IMR-90 (cell line): ENCODE results near the gene PEA15. TPM values are rescaled to one million over a fixed set of nuclear protein-coding genes. Genes with fewer than 3 reads are reported as not detected.

ENCODE experiments used
- ATAC-seq: fragments of 200-7000 bp; cut with Tn5 transposase; 2 replicates; pipeline ENCODE4 v1.9.1; 2020; ENCODE audit warnings: low read depth, mild to moderate bottlenecking, moderate library complexity
- BruUV-seq: library from RNA; stranded (reverse); fragments of 400-500 nt; replicated peaks from 2 replicates; lab custom pipeline; 2021; lab: Mats Ljungman, UMichigan
- CTCF ChIA-PET: fragments of 300-600 bp; formaldehyde crosslinking; extraction: SDS; loops from one replicate; lab custom pipeline; 2021; ENCODE audit warnings: antibody characterized with exemption; lab: Yijun Ruan, JAX
- POLR2A ChIA-PET: fragments of 300-600 bp; sonication (Branson Sonifier 250); formaldehyde crosslinking; loops from one replicate; lab custom pipeline; 2022; ENCODE audit warnings: antibody characterized with exemption; ENCODE audit not compliant: unreplicated experiment; lab: Charles Lee
- DNase-seq: peaks from one replicate; pipeline ENCODE4 v3.0.0; 2013
- H2AFZ ChIP-seq: replicated peaks from 2 replicates; pipeline ENCODE3; 2013; ENCODE audit warnings: low read length, mild to moderate bottlenecking; ENCODE audit not compliant: poor library complexity
- H2AK5ac ChIP-seq: 2 replicates; pipeline ENCODE4 v1.6.1; 2013; ENCODE audit warnings: low read depth, low read length, inconsistent platforms
- H2AK9ac ChIP-seq: replicated peaks from 2 replicates; pipeline ENCODE3; 2013; ENCODE audit warnings: mild to moderate bottlenecking, low read depth, low read length, moderate library complexity; ENCODE audit not compliant: poor library complexity
- H2BK120ac ChIP-seq: 2 replicates; pipeline ENCODE4 v1.6.1; 2013; ENCODE audit warnings: low read depth, low read length, inconsistent platforms
- H2BK15ac ChIP-seq: 3 replicates; pipeline ENCODE4 v1.6.1; 2013; ENCODE audit warnings: low read depth, low read length, inconsistent platforms
- H2BK20ac ChIP-seq: 2 replicates; pipeline ENCODE4 v1.6.1; 2013; ENCODE audit warnings: low read depth, mild to moderate bottlenecking, inconsistent platforms, low read length, moderate library complexity
- H2BK5ac ChIP-seq: 2 replicates; pipeline ENCODE4 v1.6.1; 2013; ENCODE audit warnings: mild to moderate bottlenecking, low read depth, low read length, inconsistent platforms; ENCODE audit not compliant: poor library complexity, severe bottlenecking
- H3K14ac ChIP-seq: replicated peaks from 2 replicates; pipeline ENCODE4 v1.6.1; 2013; ENCODE audit warnings: low read depth, low read length, inconsistent platforms
- H3K18ac ChIP-seq: 2 replicates; pipeline ENCODE4 v1.6.1; 2013; ENCODE audit warnings: low read depth, low read length, control low read depth
- H3K23ac ChIP-seq: 2 replicates; pipeline ENCODE4 v1.6.1; 2013; ENCODE audit warnings: low read depth, low read length, inconsistent platforms
- H3K27ac ChIP-seq: 2 replicates; pipeline ENCODE4 v1.5.1; 2013; ENCODE audit warnings: mild to moderate bottlenecking, control low read depth, low read length; ENCODE audit not compliant: insufficient read depth
- H3K27me3 ChIP-seq: 2 replicates; pipeline ENCODE4 v1.6.1; 2013; ENCODE audit warnings: low read length; ENCODE audit not compliant: control insufficient read depth, insufficient read depth
- H3K36me3 ChIP-seq: 2 replicates; pipeline ENCODE4 v1.6.1; 2013; ENCODE audit warnings: low read length, mixed read lengths; ENCODE audit not compliant: control insufficient read depth, insufficient read depth
- H3K4ac ChIP-seq: 2 replicates; pipeline ENCODE4 v1.6.1; 2013; ENCODE audit warnings: low read depth, low read length, inconsistent platforms
- H3K4me1 ChIP-seq: 2 replicates; pipeline ENCODE4 v1.6.1; 2013; ENCODE audit warnings: low read length, mixed read lengths; ENCODE audit not compliant: control insufficient read depth, insufficient read depth
- H3K4me2 ChIP-seq: 2 replicates; pipeline ENCODE4 v1.6.1; 2013; ENCODE audit warnings: low read depth, mild to moderate bottlenecking, control low read depth, low read length, moderate library complexity
- H3K4me3 ChIP-seq: 2 replicates; pipeline ENCODE4 v1.5.1; 2013; ENCODE audit warnings: low read depth, mild to moderate bottlenecking, control low read depth, low read length, moderate library complexity; ENCODE audit not compliant: insufficient read depth
- H3K56ac ChIP-seq: 2 replicates; pipeline ENCODE4 v1.6.1; 2013; ENCODE audit warnings: low read length, inconsistent platforms; ENCODE audit not compliant: insufficient read depth; ENCODE audit errors: extremely low read depth
- H3K79me1 ChIP-seq, 2 experiments: 2 replicates each; pipeline ENCODE4 v1.6.1; 2013; ENCODE audit warnings: low read length in 2 of 2, inconsistent platforms in 1 of 2, low read depth in 1 of 2
- H3K9ac ChIP-seq: 2 replicates; pipeline ENCODE4 v1.6.1; 2013; ENCODE audit warnings: low read depth, low read length, control low read depth
- H3K9me1 ChIP-seq: 2 replicates; pipeline ENCODE4 v1.6.1; 2013; ENCODE audit warnings: low read length, inconsistent platforms; ENCODE audit not compliant: insufficient read depth
- H3K9me3 ChIP-seq: 2 replicates; pipeline ENCODE4 v1.6.1; 2013; ENCODE audit warnings: low read length; ENCODE audit not compliant: control insufficient read depth, insufficient read depth
- H4K20me1 ChIP-seq: 2 replicates; pipeline ENCODE4 v1.6.1; 2013; ENCODE audit warnings: low read length, inconsistent platforms; ENCODE audit not compliant: insufficient read depth
- H4K5ac ChIP-seq: 2 replicates; pipeline ENCODE4 v1.6.1; 2013; ENCODE audit warnings: mild to moderate bottlenecking, low read depth, low read length, control low read depth
- H4K8ac ChIP-seq, 2 experiments: 2 replicates each; pipeline ENCODE4 v1.6.1; 2013; ENCODE audit warnings: low read depth in 2 of 2, low read length in 2 of 2, control low read depth in 1 of 2, inconsistent platforms in 1 of 2
- H4K91ac ChIP-seq: 2 replicates; pipeline ENCODE4 v1.6.1; 2013; ENCODE audit warnings: low read depth, low read length, inconsistent platforms; ENCODE audit not compliant: insufficient read depth
- BHLHE40 ChIP-seq: fragments of 150-350 bp; IDR thresholded peaks from 2 replicates; pipeline ENCODE4 v1.6.1; 2016; ENCODE audit warnings: mild to moderate bottlenecking, low read depth, low read length
- CHD1 ChIP-seq: IDR thresholded peaks from 2 replicates; pipeline ENCODE4 v1.6.1; 2012; ENCODE audit warnings: low read depth, low read length, improper control_type of control experiment
- MAFK ChIP-seq: IDR thresholded peaks from 2 replicates; pipeline ENCODE4 v1.6.1; 2012; ENCODE audit warnings: low read depth, low read length, improper control_type of control experiment
- MAZ ChIP-seq: IDR thresholded peaks from 2 replicates; pipeline ENCODE4 v1.6.1; 2012; ENCODE audit warnings: low read depth, mild to moderate bottlenecking, low read length, improper control_type of control experiment, moderate library complexity, borderline replicate concordance
- RAD21 ChIP-seq: IDR thresholded peaks from 2 replicates; pipeline ENCODE4 v1.6.1; 2012; ENCODE audit warnings: low read length, improper control_type of control experiment
- RCOR1 ChIP-seq: IDR thresholded peaks from 2 replicates; pipeline ENCODE4 v1.6.1; 2012; ENCODE audit warnings: mild to moderate bottlenecking, low read length, improper control_type of control experiment; ENCODE audit not compliant: insufficient replicate concordance
- SMC3 ChIP-seq: fragments of 150-350 bp; IDR thresholded peaks from 2 replicates; pipeline ENCODE4 v1.6.1; 2016; ENCODE audit warnings: low read depth, mild to moderate bottlenecking, antibody characterized with exemption, low read length, moderate library complexity
- WGBS, 2 experiments: methylation state at CpG; one replicate each; pipeline versions ENCODE4 v1.1.5 to v1.1.7; 2013; ENCODE audit warnings: missing lambda C conversion rate in 2 of 2; ENCODE audit not compliant: insufficient read length in 1 of 2; ENCODE audit errors: extremely low coverage in 2 of 2; 5-methylcytosine and 5-hydroxymethylcytosine counted together
- dilution Hi-C: fragments of 300-500 bp; cut with HindIII; formaldehyde crosslinking; loops from one replicate; pipeline ENCODE4 v1.14.3; 2018; ENCODE audit warnings: low sequenced_read_pairs; ENCODE audit not compliant: unreplicated experiment
- in situ Hi-C: fragments of 300-500 bp; cut with MboI; formaldehyde crosslinking; loops from 3 replicates; pipeline ENCODE4 v1.14.3; 2019; ENCODE audit warnings: low sequenced_read_pairs, inconsistent platforms, mixed read lengths
- intact Hi-C: fragments of 100-400 bp; cut with micrococcal nuclease; formaldehyde crosslinking; loops from 2 replicates; pipeline ENCODE4 v1.10.0; 2022
- polyA plus RNA-seq, 3 experiments: library from polyadenylated mRNA; depleted of rRNA; stranded (reverse); fragments of >200 nt; gene quantifications; 2 replicates each; pipeline ENCODE4 v1.2.3, GENCODE V29; 2012; ENCODE audit warnings: low replicate concordance in 1 of 3
- total RNA-seq: library from RNA; depleted of rRNA; stranded (reverse); fragments of >200 nt; gene quantifications from 2 replicates; pipeline ENCODE4 v1.2.3, GENCODE V29; 2012
- TF ChIP-seq, protein P1 (sequence below): fragments of 150-350 bp; IDR thresholded peaks from 2 replicates; pipeline ENCODE4 v1.6.1; 2016; ENCODE audit warnings: low read depth, mild to moderate bottlenecking, low read length, moderate library complexity, borderline replicate concordance
- TF ChIP-seq, protein P2 (sequence below): fragments of 150-350 bp; IDR thresholded peaks from 2 replicates; pipeline ENCODE4 v1.6.1; 2017; ENCODE audit warnings: mild to moderate bottlenecking, antibody characterized with exemption, low read length, low read depth

Gene PEA15
- total and polyA plus RNA-seq, 2 of the 4 experiments (the other 2 are of a cell fraction): 296 to 754 TPM

DNA sequence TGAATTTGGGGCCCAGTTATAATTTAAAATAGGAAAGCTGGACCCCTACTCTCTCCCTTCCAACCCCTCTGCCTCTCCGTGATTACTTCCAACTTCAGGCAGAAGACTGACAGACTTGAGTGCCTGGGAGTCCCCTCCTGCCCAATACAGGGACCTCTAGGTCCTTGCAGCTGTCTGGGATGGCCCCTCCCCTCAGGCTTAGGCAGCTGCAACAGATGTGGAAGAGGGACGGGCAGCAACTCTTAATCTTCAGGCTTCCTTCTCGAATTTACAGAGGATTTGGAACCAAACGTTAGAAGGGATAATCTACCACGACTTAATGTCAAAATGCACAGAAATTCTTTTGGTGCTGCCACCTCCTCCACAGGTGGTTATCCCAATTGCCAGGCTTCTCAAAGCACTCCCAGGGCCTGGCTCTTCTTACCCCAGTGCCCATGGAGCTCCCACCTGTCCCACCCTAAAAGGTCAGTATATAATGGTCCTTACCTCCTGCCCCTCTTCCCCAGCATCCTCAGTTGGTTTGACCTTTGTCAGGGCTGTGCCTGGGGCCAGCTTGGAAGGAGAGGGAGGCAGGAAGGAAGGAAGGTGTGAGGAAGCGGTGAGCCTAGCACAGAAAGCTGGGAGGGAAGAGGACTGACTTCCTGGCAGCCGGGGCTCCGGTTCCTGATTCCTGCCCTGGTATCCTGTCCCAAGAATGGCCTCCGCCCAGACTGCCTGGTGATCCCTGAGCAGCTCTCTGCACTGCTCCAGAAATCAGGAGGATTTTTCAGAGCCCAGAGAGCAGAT lies 2.8 kb downstream of the PEA15 start:
- Histone ChIP-seq H3K4me3 (no peak overlapping the region), H3K23ac (peak overlapping the region; percentile 82), H2BK5ac (peak overlapping the region; percentile 92), H3K18ac (no peak overlapping the region), H2AFZ (no peak overlapping the region), H4K8ac (peak overlapping the region; percentile 10 to 21; a peak in 2 of 4 replicates), H4K20me1 (peaks cover 68% of the 10 kb centered on the region), H3K14ac (peak overlapping the region; percentile 25), H3K4me1 (peaks cover 44% of the 10 kb centered on the region), H4K5ac (no peak overlapping the region), H2BK120ac (0 out of 2 replicates have a peak overlapping the region, but pooled peaks have one; percentile 17), H2BK15ac (no peak overlapping the region), H3K27ac (peak overlapping the region; percentile 39; the same call in 1 of the 2 replicates), H3K4ac (peak overlapping the region; percentile 57), H2AK9ac (peak overlapping the region; percentile 60), H3K9me3 (no peaks in the 10 kb centered on the region), H4K91ac (0 out of 2 replicates have a peak overlapping the region, but pooled peaks have one; percentile 25), H3K36me3 (peaks cover 49% of the 10 kb centered on the region), H3K9ac (no peak overlapping the region; the same call in 1 of the 2 replicates), H3K79me1 (peaks cover 34 to 82% of the 10 kb centered on the region in 2 experiments), H2BK20ac (no peak overlapping the region), H3K56ac (no peak overlapping the region), H3K4me2 (peak overlapping the region; percentile 10; the same call in 1 of the 2 replicates), H3K9me1 (peaks cover 51% of the 10 kb centered on the region), H3K27me3 (no peaks in the 10 kb centered on the region), H2AK5ac (peak overlapping the region; percentile 54; the same call in 1 of the 2 replicates)
- dilution Hi-C loops (no loop called here), intact Hi-C loops (no loop called here), in situ Hi-C loops (no loop called here)
- no peak for DNase-seq
- ATAC-seq: no peak
- no peak for TF ChIP-seq RAD21
- TF ChIP-seq, protein P1, sequence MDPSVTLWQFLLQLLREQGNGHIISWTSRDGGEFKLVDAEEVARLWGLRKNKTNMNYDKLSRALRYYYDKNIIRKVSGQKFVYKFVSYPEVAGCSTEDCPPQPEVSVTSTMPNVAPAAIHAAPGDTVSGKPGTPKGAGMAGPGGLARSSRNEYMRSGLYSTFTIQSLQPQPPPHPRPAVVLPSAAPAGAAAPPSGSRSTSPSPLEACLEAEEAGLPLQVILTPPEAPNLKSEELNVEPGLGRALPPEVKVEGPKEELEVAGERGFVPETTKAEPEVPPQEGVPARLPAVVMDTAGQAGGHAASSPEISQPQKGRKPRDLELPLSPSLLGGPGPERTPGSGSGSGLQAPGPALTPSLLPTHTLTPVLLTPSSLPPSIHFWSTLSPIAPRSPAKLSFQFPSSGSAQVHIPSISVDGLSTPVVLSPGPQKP: no peak
- TF ChIP-seq RCOR1: no peak
- no peak for TF ChIP-seq MAZ
- no peak for TF ChIP-seq SMC3
- TF ChIP-seq MAFK: no peak
- TF ChIP-seq CHD1: no peak
- TF ChIP-seq BHLHE40: no peak
- TF ChIP-seq, protein P2, sequence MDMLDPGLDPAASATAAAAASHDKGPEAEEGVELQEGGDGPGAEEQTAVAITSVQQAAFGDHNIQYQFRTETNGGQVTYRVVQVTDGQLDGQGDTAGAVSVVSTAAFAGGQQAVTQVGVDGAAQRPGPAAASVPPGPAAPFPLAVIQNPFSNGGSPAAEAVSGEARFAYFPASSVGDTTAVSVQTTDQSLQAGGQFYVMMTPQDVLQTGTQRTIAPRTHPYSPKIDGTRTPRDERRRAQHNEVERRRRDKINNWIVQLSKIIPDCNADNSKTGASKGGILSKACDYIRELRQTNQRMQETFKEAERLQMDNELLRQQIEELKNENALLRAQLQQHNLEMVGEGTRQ: no peak
- ChIA-PET CTCF (interaction anchor here (1.0 to 3.0 kb wide), 2 partner anchors 15 kb away, joined by 5 to 10 read pairs; no protein-coding TSS in a partner anchor), POLR2A (no interaction called here)
- TSS peak; percentile 24 for BruUV-seq
- 40% methylated on average over 1 of the region's 9 CpGs; no CpG with 5 or more reads in 1 of the 2 experiments for WGBS, 2 experiments
